ENCODE data around the gene SPAG16.
"Not testable (repeated sequence)": the region's sequence is repeated elsewhere in the genome, so short reads cannot be mapped to it uniquely, and the experiment has no call there.

The SPAG16 gene

DNA sequence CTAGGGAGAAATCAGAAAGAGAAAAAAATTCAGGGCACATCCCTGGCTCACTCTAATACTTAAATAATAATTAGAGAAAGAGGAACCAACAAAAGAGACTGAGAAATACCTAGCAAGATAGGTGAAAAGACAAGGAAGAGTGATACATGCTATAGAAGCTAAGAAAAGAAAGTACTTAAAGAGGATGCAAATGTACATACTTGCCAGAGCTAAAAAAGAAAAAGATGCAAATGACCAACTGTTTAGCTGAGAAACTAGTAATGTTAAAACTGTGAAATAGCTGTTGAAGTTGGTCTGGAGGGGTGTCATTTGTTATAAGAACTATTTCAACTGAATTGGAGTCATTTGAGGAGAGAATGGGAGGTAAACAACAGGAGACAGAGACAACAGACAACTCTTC, 412.2 kb downstream of the SPAG16 start:
- no peak for DNase-seq (ENCODE audit: low read depth)

DNA sequence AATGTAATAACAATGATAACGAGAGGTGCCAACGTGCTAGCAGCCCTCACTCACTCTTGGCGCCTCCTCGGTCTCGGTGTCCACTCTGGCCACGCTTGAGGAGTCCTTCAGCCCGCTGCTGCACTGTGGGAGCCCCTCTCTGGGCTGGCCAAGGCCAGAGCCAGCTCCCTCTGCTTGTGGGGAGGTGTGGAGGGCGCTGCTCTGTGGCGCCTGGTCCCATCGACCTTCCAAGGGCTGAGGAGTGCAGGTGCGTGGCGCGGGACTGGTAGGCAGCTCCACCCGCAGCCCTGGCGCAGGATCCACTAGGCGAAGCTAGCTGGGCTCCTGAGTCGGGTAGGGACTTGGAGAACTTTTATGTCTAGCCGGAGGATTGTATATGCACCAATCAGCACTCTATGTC, 417.1 kb downstream of the SPAG16 start:
- DNase-seq (ENCODE audit: low read depth), result not testable (repeated sequence)

DNA sequence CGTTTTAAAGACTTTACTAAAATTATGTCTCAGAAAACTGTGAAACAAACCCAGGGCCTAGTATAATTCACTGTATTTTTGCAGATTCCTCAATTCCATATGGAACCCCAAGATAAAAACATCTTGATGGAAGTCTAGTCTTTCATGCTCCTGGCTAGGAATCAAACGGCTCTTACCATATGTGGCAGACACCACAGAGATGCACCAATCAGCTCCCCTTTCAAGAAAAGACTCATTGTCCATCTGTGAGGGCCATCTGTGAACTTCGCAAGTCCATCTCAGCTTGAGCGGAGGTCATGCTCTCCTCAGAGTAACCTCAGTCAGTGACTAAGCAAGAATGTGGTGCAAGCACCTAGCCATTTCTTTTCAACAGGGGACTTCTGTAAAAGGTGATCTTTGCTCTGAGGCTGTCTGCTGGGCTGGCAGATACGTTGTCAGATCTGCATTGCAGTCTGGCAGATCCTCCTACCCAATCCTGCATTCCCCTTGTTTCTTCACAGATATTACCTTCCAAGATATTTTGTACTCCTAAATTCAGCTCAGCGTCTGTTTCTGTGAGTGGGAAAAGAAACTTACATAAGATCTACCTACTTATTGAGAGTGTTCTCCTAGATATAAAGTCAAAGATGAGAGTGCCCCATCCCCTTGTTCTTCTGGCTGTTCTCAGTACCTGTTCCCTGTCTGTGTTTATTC, 419.3 kb downstream of the SPAG16 start:
- no peak for DNase-seq (ENCODE audit: low read depth)

DNA sequence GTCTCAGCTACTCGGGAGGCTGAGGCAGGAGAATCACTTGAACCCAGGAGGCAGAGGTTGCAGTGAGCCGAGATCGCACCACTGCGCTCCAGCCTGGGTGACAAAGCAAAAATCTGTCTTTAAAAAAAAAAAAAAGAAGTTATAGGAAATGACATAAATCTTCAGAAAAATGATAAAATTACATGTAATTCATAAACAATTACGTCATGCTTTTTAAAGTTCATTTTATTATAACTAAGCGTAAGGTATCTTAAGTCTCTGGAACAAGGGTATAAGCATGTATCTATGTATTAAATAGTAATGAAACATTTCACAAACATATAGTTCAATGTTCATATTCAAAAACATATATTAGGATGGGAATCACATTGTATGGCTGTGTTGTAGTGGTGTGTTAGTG, 425.9 kb downstream of the SPAG16 start:
- no peak for DNase-seq (ENCODE audit: low read depth)

DNA sequence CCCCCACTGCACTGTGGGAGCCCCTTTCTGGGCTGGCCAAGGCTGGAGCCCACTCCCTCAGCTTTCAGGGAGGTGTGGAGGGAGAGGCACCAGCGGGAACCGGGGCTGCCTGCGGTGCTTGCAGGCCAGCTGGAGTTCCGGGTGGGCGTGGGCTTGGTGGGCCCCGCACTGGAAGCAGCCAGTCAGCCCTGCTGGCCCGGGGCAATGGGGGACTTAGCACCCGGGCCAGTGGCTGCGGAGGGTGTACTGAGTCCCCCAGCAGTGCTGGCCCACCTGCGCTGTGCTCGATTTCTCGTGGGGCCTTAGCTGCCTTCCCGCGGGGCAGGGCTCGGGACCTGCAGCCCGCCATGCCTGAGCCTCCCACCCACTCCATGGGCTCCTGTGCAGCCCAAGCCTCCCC, 434.1 kb downstream of the SPAG16 start:
- not testable (repeated sequence) for DNase-seq (ENCODE audit: low read depth)

DNA sequence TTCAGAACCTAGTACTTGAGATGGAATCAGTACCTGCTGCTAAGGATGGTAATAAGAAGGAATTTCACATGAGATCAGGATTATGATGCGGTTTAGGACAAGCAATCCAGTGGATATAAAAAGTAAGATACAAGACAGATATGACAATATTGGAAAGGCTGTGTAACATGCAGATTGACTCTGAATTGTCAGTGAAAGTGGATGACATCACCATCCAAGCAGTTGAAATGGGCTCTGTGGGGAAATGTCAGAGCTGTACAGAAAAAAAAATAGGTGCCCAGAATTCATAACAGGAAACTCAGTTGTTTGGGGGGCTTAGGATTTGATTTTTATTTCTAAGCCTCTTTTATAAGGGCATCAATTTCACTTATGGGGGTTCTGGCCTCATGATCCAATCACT, 438.3 kb downstream of the SPAG16 start:
- no peak for DNase-seq (ENCODE audit: low read depth)

DNA sequence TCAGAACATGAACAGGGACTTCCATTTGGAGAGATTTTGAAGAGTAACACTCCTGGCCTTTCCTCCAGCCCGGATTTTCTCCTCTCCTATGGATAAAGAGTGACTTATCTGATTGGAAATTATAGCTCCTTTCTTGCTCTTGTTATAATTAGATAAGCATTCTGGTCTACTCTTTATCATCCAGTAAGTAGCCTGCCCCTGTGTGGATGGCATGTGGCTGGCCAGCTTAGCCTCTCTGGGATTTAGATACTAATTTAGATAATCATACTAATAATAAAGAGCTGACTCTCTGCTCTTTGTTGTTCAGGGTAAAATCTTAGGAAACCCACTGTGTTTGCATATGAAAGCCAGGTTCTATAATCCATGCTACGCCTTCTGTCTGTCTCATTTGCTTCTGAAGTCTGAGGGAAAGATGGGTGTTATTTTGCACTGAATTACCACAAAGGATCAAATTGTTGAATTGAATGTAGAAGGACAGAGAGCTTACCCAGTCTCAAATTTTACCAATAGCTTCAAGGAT, 438.8 kb downstream of the SPAG16 start:
- no peak for DNase-seq (ENCODE audit: low read depth)

DNA sequence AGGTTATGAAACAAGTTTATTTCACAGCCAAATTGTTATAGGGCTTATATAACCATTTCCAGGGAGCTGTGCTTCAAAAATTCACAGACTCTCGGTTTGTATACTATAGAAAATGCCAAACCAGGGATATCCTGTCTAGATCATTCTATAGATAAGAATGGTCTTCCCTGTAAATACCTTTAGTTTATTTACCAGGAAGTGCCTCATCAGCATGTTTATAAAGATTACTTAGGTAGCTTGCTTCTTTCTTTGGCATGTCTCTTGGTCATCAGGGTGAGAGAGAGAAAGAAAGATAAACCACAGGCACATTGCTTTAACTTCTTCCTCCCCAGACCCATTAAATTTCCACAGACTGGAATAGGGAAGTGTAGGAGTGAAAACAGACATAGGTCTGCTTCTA, 439.4 kb downstream of the SPAG16 start:
- DNase-seq (ENCODE audit: low read depth), result no peak

DNA sequence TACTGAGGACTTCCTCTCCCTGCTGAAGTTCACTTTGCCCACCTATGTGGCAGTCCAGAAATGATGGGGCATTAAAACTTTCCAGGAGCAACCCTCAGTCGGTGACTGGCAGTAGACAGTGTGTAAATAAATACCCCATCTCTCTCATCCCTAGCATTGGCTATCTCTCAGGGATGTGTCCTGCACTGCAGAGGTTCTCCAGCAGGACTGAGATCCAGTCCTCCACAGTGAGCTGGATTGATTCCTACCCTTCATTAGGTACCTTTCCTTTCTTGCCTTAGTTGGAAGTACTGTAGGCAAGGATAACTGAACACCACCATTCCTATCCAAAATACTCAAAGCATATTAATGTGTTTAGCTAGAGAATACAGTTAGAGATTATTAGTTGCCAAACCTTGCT, 441.8 kb downstream of the SPAG16 start:
- DNase-seq (ENCODE audit: low read depth), result no peak

DNA sequence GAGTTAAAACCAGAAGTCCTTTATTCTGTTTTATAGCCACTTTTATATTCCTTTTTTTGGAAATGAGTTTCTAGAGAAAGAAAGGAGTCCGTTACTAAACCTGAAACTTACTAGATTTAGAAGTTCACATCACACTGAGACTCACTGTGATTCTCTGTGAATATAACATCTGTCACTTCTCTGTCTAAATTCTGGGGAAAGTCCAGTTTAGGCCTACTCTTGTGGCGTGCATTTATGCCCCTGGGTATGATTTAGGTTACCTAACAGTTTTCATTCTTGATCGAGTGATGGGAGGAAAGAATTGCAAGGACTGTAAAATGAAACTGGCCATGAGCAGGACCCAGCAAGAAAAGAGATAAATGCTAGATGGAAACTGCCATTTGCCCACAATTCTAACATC, 449.6 kb downstream of the SPAG16 start:
- no peak for DNase-seq (ENCODE audit: low read depth)

DNA sequence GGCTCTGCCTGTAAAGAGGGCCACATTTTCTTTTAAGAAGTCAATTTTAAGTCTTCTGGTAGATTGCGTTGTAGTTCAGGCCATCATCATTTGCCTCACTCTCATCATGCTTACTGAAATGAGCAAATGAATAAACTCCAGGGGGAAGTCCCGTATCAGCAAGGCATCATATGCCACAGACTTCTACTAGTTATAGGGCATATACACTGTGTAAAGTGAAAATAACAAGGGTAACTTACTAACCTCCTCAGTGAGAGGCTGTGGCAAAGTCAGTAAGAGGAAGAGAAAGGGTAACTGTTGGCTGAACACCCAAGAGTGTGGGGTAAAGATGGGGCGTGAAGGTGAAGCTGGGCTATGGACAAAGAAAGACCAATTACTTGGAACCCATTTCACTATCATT, 456.2 kb downstream of the SPAG16 start:
- DNase-seq (ENCODE audit: low read depth), result no peak

DNA sequence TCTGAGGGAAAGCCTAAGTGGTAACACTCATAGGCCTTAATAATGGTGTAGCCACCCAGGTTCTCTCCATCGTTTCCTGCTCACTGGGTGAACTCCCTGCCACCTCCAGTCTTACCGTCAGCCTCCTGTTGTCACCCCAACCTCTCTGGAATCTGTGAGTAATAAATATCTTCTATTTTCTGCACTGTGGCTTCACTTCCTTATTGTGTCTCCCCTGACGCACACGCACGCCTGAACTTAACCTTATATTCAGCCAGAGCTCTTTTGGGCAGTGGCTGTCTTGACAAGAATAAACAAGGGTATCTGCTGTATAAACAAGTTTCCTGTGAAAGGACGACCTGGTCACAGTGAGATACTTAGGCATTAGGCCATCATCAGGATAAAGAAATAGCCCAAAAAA, 467.2 kb downstream of the SPAG16 start:
- no peak for DNase-seq (ENCODE audit: low read depth)

DNA sequence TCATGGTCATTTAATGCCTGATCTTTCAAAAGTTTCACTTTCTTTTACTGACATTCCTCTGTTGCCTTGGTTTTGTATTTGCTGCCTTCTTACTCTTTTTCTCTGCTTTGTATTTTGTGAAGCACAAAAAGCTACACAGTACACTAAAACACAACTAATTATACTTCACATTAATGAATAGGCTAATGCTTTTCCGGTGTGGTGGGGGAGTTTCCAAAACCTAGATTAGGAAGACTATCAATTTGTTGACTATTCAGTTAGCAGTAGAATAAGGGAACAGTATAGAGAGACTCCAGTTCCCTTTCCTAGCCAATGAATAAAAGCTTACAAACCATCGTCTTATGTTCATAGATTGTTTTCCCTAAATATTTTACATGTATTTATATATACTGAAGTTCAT, 468.3 kb downstream of the SPAG16 start:
- no peak for DNase-seq (ENCODE audit: low read depth)

DNA sequence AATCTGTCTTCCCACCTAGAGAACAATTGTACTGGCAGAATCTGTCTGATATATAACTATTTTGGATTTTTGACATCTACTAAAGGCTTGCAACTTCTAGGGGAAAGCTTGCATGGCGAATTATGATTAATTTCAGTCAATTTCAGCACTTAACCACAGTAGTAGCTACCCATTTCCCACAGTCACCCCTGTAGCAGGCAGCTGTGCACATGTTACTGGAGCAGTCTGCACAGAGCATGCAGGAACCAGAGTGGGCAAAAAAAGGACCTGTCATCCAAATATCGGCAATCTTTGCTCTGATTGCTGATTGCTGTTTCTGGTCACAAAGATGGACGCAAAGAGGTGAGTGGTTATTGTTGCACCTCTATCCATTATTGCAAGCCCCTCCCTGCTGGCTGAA, 473.3 kb downstream of the SPAG16 start:
- DNase-seq (ENCODE audit: low read depth), result no peak

DNA sequence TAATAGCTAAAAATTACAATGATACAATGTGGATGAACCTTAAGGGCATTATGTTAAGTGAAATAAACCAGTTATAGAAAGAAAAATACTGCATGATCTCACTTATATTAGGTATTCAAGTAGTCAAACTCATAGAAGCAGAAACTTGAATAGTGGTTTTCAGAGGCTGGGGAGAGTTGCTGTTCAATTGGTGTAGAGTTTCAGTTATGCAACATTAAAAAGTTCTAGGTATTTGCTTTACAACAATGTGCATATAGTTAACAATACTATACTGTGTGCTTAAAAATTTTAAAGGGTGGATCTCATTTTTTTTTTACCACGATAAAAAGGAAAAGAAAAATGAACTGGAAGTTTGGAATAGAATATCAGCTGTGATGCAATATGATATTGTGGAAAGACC, 479.1 kb downstream of the SPAG16 start:
- DNase-seq (ENCODE audit: low read depth), result no peak

DNA sequence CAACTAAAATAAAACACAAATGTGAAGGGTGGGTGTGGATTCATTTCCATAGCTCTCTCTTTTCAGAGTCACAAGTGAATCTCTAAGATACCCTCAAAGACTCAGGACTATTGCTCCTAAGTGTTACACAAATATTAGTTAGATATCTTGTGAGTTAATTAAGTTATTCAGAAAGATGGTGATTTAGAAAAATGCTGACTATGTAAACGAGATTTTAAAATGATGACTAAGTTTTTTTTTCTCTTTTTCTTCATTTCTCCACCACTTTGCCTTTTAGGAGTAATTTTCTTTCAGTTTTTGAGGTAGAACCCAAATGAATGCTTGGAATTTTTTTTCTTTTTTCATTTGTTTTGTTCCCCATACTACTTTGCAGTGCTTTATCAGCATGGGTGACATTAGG, 479.7 kb downstream of the SPAG16 start:
- no peak for DNase-seq (ENCODE audit: low read depth)

DNA sequence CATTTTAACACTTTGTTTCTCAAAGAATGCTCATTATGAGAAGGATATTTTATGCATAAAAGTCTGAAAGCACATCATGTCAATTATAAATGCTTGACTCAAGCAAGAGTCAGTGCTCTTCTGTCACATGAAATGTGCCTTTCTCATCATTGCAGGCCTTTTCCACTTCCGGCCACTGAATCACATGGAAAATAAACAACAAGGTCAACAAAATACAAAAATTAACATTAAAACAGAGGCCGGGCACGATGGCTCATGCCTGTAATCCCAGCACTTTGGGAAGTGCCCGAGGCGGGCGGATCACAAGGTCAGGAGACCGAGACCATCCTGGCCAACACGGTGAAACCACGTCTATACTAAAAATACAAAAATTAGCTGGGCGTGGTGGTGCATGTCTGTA, 480.6 kb downstream of the SPAG16 start:
- no peak for DNase-seq (ENCODE audit: low read depth)

DNA sequence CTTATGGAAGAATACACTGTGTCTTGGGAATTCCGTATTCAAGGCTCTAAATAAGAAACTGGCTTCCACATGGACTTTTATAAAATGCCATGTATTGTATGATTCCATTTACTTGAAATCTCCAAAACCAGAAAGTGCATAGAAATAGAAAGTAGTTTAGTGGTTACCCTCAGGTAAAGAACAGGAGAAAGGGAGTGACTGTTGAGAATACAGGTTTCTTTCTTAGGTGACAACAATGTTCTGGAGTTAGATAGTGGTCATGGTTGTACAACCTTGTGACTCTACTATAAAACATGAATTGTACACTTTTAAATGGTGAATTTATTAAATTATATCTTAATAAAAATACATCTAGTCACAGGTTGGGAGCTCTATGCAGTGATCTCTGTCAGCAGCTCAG, 481.8 kb downstream of the SPAG16 start:
- DNase-seq (ENCODE audit: low read depth), result no peak

DNA sequence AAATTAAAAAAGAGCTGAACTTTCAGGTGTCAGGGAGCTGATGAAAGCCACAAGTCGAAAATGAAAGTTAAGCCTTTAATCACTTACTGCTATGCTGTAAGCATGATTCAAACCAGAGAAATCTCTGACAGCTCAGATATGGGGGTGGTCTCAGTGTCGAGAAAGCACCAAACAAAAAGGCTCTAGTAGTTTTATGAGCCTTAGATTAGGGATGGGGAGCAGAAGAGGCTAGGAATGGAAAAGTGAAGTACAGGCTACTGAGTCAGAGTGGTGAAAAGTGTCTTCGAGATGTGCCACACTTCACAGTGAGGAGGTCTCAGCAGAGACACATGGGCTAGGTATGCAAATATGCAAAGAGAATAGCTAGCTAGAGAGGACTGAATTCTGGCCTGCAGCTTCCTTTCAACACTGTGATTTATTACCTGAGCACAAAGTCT, 482.2 kb downstream of the SPAG16 start:
- no peak for DNase-seq (ENCODE audit: low read depth)

DNA sequence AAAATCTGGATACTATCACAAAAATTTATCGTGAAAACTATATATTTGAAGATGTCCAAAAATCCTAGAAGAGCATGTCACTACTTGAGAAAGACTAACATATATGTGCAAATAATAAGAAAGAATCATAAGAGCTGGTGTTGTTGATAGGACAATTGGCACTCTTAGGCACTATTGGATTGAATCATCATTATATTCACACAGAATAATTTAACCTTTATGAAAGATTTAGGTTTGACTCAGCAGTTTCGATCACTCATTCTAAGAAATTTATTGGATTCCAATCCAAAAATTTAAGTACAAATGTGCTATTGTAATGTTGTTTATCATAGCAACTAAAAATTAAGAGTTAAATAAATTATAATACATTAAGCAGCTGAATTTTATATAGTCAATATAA, 503.6 kb downstream of the SPAG16 start:
- DNase-seq (ENCODE audit: low read depth), result no peak

DNA sequence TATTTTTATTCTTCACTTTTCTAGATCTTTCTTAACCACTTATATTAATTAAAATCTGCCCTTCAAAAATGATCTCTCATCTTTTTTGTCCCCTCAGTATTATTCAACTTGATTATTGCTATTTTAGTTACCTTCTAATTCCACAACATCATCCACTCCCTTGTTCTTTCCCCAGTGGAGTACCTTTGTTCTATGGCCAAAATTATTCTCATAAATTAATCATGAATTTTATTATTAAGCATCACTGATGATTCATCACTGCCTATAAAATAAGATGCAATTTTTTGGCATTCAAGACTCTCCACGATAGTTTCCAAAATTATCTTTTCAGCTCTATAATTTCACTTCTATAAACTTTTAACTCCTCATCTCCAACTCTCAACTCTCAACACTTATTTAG, 505.7 kb downstream of the SPAG16 start:
- DNase-seq (ENCODE audit: low read depth), result no peak

DNA sequence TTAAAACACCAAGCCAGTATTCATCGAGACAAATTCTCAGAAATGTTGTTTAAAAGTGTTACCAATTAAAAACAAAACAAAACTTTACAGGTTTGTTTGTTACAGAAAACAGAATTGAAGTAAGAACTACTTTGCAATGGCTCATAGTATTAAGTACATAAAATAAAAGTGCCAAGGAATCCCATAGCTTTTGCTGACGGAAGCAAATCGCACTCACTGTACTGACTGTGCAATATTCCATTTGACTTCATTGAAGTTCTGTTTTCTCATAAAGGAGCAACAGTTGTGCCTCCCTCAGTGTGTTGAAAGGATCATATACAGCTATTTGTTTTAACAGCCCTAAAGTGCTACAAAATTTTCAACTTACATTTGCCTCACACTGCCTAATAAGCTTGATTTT, 507.8 kb downstream of the SPAG16 start:
- no peak for DNase-seq (ENCODE audit: low read depth)

DNA sequence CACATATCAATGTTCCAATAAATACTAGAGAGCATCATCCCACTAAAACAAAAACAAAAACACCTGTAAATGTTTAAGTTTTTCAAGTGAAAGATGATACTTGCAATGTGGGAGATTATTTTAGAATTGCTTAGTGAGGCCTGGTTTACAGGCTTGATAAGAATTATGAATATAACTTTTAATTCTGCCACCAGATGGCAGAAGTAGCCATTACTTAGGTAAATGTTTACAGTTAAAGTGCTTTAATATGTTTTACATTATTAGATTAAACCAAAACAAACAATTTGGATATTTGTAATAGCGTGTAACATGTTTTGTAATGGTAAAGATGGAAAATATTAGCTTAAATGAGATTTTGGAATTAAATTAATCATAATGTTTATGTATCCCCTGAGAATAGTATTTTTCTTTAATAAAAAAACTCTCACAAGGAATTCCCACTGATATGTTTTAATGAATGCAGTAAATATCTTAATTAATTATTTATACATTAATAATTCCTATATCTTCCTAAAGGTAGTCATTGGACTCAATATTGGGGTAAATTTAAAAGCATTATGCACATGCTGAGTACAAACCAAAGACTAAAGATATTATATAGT, 522.0 kb downstream of the SPAG16 start:
- no peak for DNase-seq (ENCODE audit: low read depth)

DNA sequence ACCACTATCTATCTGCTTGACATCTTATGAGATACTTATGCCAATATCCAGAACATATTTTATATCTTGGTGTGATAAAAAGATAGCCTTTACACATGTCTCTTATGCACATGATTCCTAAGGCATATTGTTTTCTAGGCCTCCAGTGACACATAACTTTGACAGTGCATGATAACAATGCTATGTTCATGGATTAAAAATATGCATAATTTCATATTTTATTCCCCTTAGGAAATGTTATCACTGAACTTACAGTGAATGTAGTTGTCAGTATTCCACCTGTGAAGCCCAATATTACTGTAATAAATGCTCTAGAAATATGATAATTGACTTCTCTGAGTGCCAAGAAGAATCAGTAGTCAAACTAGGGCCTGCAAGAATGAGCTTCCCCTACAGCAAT, 532.3 kb downstream of the SPAG16 start:
- no peak for DNase-seq (ENCODE audit: low read depth)
